Aorta (tissue), 5 donors: ENCODE results near the gene L3HYPDH. TPM values are rescaled to one million over a fixed set of nuclear protein-coding genes. Genes with fewer than 3 reads are reported as not detected.
"Not testable (repeated sequence)": the region's sequence is repeated elsewhere in the genome, so short reads cannot be mapped to it uniquely, and the experiment has no call there.

Experiments
- ATAC-seq: fragments of 200-7000 bp; cut with Tn5 transposase; one replicate; pipeline ENCODE4 v1.9.1; 2022; ENCODE audit warnings: moderate library complexity; ENCODE audit not compliant: low FRiP score
- DNase-seq, 2 donors: peaks; one replicate each; pipeline ENCODE4 v3.0.0-alpha.2; 2020
- H3K27ac ChIP-seq, 2 donors: one replicate each; pipeline ENCODE4 v1.5.1; 2013; ENCODE audit warnings: low read length in 2 of 2, mild to moderate bottlenecking in 2 of 2, moderate library complexity in 2 of 2, control low read depth in 1 of 2, inconsistent platforms in 1 of 2, low read depth in 1 of 2
- H3K27me3 ChIP-seq, 2 donors: one replicate each; pipeline ENCODE4 v1.6.1; 2013; ENCODE audit warnings: control low read depth in 1 of 2, low read length in 1 of 2, mild to moderate bottlenecking in 1 of 2, moderate library complexity in 1 of 2; ENCODE audit not compliant: insufficient read depth in 2 of 2, control insufficient read depth in 1 of 2
- H3K36me3 ChIP-seq, 2 donors: one replicate each; pipeline ENCODE4 v1.6.1; 2013; ENCODE audit warnings: control low read depth in 1 of 2, low read length in 1 of 2, mild to moderate bottlenecking in 1 of 2; ENCODE audit not compliant: insufficient read depth in 2 of 2, control insufficient read depth in 1 of 2
- H3K4me1 ChIP-seq, 2 donors: one replicate each; pipeline ENCODE4 v1.6.1; 2013; ENCODE audit warnings: low read length in 2 of 2, control low read depth in 1 of 2, mild to moderate bottlenecking in 1 of 2, moderate library complexity in 1 of 2; ENCODE audit not compliant: insufficient read depth in 2 of 2, control insufficient read depth in 1 of 2
- H3K4me3 ChIP-seq, 2 donors: one replicate each; pipeline ENCODE4 v1.5.1; 2013; ENCODE audit warnings: low read length in 2 of 2, control low read depth in 1 of 2, mild to moderate bottlenecking in 1 of 2
- H3K9me3 ChIP-seq: one replicate; pipeline ENCODE4 v1.6.1; 2013; ENCODE audit warnings: mild to moderate bottlenecking, low read length; ENCODE audit not compliant: control insufficient read depth
- WGBS, 2 donors: extraction: QIAGEN DNeasy Blood & Tissue Kit; methylation state at CpG; one replicate each; pipeline ENCODE4 v1.1.7; 2013; 5-methylcytosine and 5-hydroxymethylcytosine counted together
- intact Hi-C, 2 donors: fragments of 100-400 bp; cut with DNase I; formaldehyde crosslinking; loops; one replicate each; pipeline versions ENCODE4 v1.14.2 to v1.15.0; 2022
- polyA plus RNA-seq, 2 donors: library from polyadenylated mRNA; stranded (reverse); fragments of 200-250 nt; gene quantifications; one replicate each; pipeline ENCODE4 v1.2.3, GENCODE V29; 2013
- total RNA-seq, 2 donors: library from RNA; stranded (reverse); fragmentation: NEBNext Ultra II Directional; extraction: Animal tissue kit (Norgen Biotek cat#: 25700); gene quantifications; one replicate each; pipeline ENCODE4 v1.2.1, GENCODE V29; 2021
- donor health status: healthy with polysubstance abuse.
- donor health status: Bipolar disorder and iron deficiency.
- donor health status: DM: no; HTN: no; CAD: no.
- donor health status: DM: no; HTN: no; CAD: no.
- donor health status: DM: yes; HTN: yes; CAD: no.

L3HYPDH gene
- total and polyA plus RNA-seq, 4 donors = 20.4 to 53.1 (median 32.9) TPM

- WGBS, 2 donors = 90 to 96% methylated on average over 1 of the region's 1 CpG
- H3K4me1 ChIP-seq = peaks cover 0 to 3% of the 10 kb centered on the region in 2 donors
- H3K27me3 ChIP-seq = no peaks in the 10 kb centered on the region
- intact Hi-C loops = no loop called here
- H3K4me3 ChIP-seq = no peak overlapping the region
- no peak overlapping the region for H3K27ac ChIP-seq
- H3K9me3 ChIP-seq = no peaks in the 10 kb centered on the region
- ATAC-seq (no peak), DNase-seq (no peak)
- H3K36me3 ChIP-seq = no peaks in the 10 kb centered on the region
Observed at GRCh38 chr14:59451849-59452248, 32.4 kb downstream of the L3HYPDH start.

- no peak for DNase-seq
- WGBS, 2 donors = 97 to 98% methylated on average over 3 of the region's 3 CpGs
- H3K36me3 ChIP-seq = no peaks in the 10 kb centered on the region
- intact Hi-C loops = no loop called here
- H3K27ac ChIP-seq = no peak overlapping the region
- no peak for ATAC-seq
- H3K4me1 ChIP-seq = peaks cover 0 to 3% of the 10 kb centered on the region in 2 donors
- H3K27me3 ChIP-seq = no peaks in the 10 kb centered on the region
- no peak overlapping the region for H3K4me3 ChIP-seq
- H3K9me3 ChIP-seq = no peaks in the 10 kb centered on the region
Observed at GRCh38 chr14:59450716-59451115, 33.5 kb downstream of the L3HYPDH start.

- WGBS, 2 donors = 86 to 88% methylated on average over 2 of the region's 2 CpGs
- H3K27me3 ChIP-seq, H3K4me1 ChIP-seq, H3K4me3 ChIP-seq, H3K36me3 ChIP-seq, DNase-seq, intact Hi-C loops, H3K27ac ChIP-seq, ATAC-seq, H3K9me3 ChIP-seq: not testable (repeated sequence)
Observed at GRCh38 chr14:59448673-59449072, 35.5 kb downstream of the L3HYPDH start.

GRCh38 chr14:59439256-59439965, 44.8 kb downstream of the L3HYPDH start:
- ATAC-seq (peak; percentile 39), DNase-seq (no peak)
- Histone ChIP-seq H3K27ac (peak overlapping the region in 1 of 2 donors; percentile 55), H3K36me3 (no peaks in the 10 kb centered on the region), H3K27me3 (no peaks in the 10 kb centered on the region), H3K9me3 (no peaks in the 10 kb centered on the region), H3K4me1 (peaks cover 3 to 8% of the 10 kb centered on the region in 2 donors), H3K4me3 (no peak overlapping the region)
- WGBS, 2 donors = 5 to 12% methylated on average over 5 of the region's 5 CpGs
- intact Hi-C loops = loop anchor here (5.0 kb wide), 3 partner anchors 107 to 802 kb away; partner anchors contain the start of genes DAAM1 (in 1 of the 2) and DACT1 (in 1 of the 2)

GRCh38 chr14:59438195-59438647, 46.0 kb downstream of the L3HYPDH start:
- Histone ChIP-seq H3K27ac (no peak overlapping the region), H3K9me3 (no peaks in the 10 kb centered on the region), H3K36me3 (no peaks in the 10 kb centered on the region), H3K27me3 (no peaks in the 10 kb centered on the region), H3K4me1 (peaks cover 3 to 8% of the 10 kb centered on the region in 2 donors), H3K4me3 (no peak overlapping the region)
- intact Hi-C loops = loop anchor here (5.0 kb wide), 3 partner anchors 106 to 801 kb away; partner anchors contain the start of genes DAAM1 (in 1 of the 2) and DACT1 (in 1 of the 2)
- DNase-seq = no peak
- 15 to 24% methylated on average over 1 of the region's 1 CpG for WGBS, 2 donors
- no peak for ATAC-seq

GRCh38 chr14:59435987-59436386, 48.2 kb downstream of the L3HYPDH start:
- 95% methylated on average over 1 of the region's 1 CpG for WGBS, 2 donors
- H3K27me3 ChIP-seq = no peaks in the 10 kb centered on the region
- H3K27ac ChIP-seq = no peak overlapping the region
- DNase-seq = no peak
- no peak overlapping the region for H3K4me3 ChIP-seq
- peaks cover 3 to 8% of the 10 kb centered on the region in 2 donors for H3K4me1 ChIP-seq
- no peaks in the 10 kb centered on the region for H3K36me3 ChIP-seq
- no peaks in the 10 kb centered on the region for H3K9me3 ChIP-seq
- intact Hi-C loops = loop anchor here (5.0 kb wide), 3 partner anchors 104 to 799 kb away; partner anchors contain the start of genes DAAM1 (in 1 of the 2) and DACT1 (in 1 of the 2)
- no peak for ATAC-seq

- Histone ChIP-seq H3K27me3 (no peaks in the 10 kb centered on the region), H3K4me1 (peaks cover 3 to 7% of the 10 kb centered on the region in 2 donors), H3K9me3 (no peaks in the 10 kb centered on the region), H3K27ac (no peak overlapping the region), H3K4me3 (no peak overlapping the region), H3K36me3 (no peaks in the 10 kb centered on the region)
- ATAC-seq = no peak
- intact Hi-C loops = loop anchor here (5.0 kb wide), 3 partner anchors 103 to 798 kb away; partner anchors contain the start of genes DAAM1 (in 1 of the 2) and DACT1 (in 1 of the 2)
- 55 to 58% methylated on average over 3 of the region's 3 CpGs for WGBS, 2 donors
- no peak for DNase-seq
Observed at GRCh38 chr14:59435101-59435500, 49.1 kb downstream of the L3HYPDH start.

- Histone ChIP-seq H3K4me3 (no peak overlapping the region), H3K36me3 (no peaks in the 10 kb centered on the region), H3K9me3 (no peaks in the 10 kb centered on the region), H3K27me3 (no peaks in the 10 kb centered on the region), H3K4me1 (peaks cover 3 to 7% of the 10 kb centered on the region in 2 donors), H3K27ac (no peak overlapping the region)
- WGBS, 2 donors = 28 to 38% methylated on average over 4 of the region's 4 CpGs
- no peak for ATAC-seq
- intact Hi-C loops = loop anchor here (5.0 kb wide), 5 partner anchors 67 to 242 kb away; partner anchors contain the start of gene DAAM1 (in 1 of the 2)
- DNase-seq = no peak
Observed at GRCh38 chr14:59429790-59430189, 54.4 kb downstream of the L3HYPDH start.
